ENCODE measurements around the gene COPS6.

The COPS6 gene

DNA sequence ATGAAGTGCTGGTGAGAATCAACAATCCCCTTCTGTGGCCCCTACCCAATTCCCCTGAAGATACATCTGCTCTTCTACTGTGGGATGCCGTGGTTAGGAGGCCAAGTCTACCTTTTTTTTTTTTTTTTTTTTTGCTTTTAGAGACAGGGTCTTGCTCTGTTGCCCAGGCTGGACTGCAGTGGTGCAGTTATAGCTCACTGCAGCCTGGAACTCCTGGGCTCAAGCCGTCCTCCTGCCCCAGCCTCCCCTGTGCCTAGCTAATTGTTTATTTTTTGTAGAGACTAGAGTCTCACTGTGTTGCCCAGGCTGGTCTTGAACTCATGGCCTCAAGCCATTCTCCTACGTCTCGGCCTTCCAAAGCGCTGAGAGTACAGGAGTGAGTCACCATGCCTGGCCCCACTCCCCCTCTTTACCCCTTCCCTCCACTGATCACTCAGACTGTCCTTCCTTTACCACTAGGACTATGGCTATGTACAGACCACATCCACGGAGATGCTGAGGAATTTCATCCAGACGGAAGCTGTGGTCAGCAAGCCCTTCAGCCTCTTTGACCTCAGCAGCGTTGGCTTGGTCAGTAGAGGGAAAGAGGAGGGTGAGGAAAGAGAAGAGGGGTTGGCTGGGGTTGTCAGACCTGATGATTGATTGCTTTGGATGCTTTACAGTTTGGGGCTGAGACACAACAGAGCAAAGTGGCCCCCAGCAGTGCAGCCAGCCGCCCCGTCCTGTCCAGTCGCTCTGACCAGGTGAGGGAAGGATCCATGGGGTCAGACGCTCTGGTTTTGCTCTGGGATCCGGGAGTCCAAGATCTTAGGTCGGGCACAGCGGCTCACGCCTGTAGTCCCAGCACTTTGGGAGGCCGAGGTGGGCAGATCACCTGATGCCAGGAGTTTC is 14.4 kb downstream of the COPS6 start:
- DNase-seq = no peak

DNA sequence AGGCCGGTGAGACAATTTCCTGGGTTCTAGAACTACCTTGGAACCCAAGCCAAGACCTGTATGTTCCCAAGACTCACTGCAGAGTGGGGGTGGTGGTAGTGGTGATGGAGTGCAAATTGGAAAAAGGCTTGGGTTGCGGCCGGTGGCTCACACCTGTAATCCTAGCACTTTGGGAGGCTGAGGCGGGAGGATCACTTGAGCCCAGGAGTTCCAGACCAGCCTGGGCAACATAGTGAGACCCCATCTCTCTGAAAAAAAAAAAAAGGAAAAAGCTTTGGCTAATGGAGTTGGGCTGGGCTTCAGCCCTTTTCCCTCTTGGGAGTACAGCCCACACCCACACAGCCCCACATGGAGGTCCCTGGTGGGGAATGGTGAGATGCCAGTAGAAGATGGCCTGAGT is 16.8 kb downstream of the COPS6 start:
- DNase-seq = no peak

DNA sequence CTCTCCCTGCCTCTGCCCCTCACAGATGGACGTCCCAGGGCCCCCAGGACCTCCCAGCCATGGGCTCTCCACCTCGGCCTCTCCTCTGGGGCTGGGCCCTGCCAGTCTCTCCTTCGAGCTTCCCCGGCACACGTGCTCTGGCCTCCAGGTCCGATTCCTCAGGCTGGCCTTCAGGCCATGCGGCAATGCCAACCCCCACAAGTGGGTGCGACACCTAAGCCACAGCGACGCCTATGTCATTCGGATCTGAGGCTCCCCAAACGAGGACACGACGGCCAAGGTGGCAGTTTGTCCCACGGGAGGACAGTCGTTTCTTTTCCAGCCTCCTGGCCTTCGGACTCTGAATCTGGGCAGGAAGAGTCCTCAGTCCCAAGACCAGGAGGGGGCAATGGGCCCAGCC is 17.9 kb downstream of the COPS6 start:
- no peak for DNase-seq

DNA sequence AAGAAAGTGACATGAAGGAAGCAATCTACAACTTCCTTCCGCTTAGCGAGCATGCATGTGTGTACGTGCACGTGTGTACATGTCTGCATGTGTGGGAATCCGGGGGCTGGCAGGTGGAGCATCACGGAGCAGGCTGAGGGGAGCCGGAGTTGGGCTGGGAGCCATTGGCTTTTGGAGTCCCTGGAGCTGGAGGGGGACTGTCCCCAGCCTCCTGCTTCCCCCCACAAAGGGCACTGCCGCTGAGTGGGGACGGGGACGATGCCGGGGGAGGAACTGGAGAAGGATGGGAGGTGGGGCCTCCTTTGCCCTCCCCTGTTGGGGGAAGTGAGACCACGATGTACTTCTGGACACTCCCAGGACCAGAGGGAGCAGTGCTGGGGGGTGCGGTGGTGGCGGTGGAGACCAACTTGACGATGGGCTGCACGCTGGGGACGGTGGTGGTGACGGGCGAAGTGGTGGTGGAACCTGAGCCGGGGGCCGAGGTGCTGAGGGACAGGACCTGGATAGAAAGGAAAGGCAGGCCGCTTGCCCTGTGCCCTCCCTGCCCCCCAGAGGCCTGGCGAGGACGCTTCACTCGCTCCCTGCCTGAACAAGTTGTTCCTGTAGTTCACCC is 18.5 kb downstream of the COPS6 start:
- DNase-seq = no peak

DNA sequence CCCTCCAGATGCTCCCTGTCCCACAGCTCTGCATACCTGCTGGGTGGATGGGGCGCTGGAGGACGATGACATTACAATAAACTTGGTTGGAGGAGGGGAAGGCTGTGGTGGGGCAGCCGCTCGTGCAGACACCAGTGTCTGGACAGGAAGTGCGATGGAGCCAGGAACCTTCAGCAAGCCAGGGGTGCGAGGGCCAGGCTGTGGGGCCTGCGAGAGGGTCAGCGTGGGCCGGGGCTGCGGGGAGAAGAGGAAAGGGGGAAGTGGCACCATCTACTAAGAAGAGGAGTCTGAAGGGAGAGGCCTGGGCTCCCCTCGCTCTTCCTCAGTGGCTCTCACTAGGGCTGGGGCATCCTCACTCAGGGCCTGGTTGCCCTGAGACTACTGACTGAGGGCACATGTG is 19.1 kb downstream of the COPS6 start:
- DNase-seq = no peak

DNA sequence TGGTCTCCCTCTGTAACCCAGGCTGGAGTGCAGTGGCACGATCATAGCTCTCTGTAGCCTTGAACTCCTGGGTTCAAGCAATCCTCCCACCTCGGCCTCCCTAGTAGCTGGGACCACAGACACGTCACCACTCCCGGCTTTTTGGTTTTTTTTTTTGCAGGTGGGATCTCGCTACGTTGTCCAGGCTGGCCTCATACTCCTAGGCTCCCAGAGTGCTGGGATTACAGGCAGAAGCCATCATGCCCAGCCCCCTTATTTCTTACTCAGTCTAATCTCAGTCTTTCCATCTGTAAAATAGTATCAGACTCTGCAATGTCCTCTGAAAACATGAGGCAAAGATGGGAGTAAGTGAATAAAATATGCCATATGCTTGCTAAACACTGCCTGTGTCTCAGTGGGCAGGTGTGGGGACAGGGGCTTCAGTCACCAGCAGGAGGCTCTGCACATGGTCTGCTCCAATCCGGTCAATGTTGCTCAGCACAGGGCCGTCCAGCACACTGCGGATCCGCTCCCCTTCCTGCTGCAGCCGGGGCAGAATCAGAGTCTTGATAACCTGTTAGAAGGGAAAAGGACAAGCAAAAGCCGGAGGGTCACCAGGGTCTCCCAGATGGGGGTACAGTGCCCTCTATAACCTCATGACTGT is 20.9 kb downstream of the COPS6 start:
- DNase-seq = no peak

DNA sequence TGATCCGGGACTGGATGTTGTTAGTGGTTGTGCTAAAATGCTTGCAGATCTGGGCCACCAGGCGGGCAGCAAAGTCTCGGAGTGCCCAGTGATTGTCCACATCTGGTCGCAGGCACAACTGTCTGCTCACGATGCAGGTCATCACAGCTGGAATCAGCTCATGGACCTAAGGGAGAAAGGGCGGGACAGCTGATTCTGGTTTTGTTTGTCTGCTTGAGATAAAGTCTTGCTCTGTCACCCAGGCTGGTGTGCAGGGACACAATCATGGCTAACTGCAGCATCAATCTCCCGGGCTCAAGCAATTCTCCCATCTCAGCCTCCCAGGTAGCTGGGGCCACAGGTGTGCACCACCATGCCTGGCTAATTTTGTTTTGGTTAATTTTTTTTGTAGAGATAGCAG is 22.4 kb downstream of the COPS6 start:
- DNase-seq = no peak

DNA sequence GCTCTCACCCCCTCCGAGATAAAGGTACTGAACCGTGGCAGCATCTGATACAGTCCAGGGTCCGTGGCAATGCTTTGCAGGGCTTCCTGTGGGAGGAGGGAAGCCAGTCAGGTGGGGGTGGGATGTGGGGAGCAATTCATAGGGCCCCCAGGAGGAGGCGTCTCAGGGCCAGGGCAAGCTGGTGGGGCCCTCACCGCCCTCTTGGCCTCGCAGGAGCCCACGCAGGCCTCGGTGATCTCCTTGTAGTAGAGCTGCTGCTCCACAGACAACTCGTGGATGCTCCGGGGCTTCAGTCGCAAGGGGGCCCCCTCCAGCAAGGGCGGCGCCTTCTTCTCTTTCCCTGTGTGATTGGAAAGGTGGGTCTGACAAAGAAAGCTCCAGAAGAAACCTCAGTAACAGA is 23.1 kb downstream of the COPS6 start:
- no peak for DNase-seq

DNA sequence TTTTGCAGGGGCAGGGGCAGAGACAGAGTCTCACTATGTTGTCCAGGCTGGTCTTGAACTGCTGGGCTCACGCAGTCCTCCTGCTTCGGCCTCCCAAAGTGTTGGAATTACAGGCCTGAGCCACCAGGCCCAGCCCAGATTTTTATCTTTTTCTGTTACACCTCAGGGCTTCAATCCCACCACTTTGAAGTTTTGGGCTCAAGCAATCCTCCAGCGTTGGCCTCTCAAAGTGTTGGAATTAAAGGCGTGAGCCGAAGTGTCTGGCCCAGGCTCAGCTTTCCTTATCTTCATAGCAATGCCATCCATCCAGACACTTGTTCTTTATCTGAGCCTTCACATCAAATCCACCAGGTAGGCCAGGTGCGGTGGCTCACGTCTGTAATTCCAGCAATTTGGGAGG is 26.3 kb downstream of the COPS6 start:
- DNase-seq = no peak

DNA sequence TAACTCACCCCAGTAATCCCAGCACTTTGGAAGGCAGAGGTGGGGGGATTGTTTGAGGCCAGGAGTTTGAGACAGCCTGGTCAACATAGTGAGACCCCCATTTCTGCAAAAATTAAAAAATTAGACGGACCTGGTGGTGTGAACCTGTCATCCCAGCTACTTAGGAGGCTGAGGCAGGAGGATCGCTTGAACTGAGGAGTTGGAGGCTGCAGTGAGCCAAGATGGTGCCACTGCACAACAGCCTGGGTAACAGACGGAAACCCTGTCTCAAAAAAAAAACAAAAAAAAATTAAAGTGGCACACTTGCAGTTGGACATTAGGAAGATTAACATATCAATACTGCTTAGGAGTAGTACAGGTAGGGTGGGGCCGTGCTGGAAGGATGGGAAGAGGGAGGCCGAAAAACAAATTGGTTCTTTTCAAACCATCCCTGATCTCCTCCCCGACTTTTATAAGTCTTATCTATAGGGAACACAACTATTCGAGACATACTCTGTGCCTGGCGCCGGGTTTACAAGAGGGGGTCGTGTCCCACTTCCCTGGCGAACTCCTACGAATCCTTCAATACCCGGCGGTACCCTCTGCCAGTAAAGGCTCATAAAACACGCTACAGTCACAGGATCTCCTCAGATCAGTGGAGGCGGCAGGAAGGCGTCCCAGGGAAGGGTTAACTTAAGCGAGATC is 29.8 kb downstream of the COPS6 start:
- DNase-seq = no peak

DNA sequence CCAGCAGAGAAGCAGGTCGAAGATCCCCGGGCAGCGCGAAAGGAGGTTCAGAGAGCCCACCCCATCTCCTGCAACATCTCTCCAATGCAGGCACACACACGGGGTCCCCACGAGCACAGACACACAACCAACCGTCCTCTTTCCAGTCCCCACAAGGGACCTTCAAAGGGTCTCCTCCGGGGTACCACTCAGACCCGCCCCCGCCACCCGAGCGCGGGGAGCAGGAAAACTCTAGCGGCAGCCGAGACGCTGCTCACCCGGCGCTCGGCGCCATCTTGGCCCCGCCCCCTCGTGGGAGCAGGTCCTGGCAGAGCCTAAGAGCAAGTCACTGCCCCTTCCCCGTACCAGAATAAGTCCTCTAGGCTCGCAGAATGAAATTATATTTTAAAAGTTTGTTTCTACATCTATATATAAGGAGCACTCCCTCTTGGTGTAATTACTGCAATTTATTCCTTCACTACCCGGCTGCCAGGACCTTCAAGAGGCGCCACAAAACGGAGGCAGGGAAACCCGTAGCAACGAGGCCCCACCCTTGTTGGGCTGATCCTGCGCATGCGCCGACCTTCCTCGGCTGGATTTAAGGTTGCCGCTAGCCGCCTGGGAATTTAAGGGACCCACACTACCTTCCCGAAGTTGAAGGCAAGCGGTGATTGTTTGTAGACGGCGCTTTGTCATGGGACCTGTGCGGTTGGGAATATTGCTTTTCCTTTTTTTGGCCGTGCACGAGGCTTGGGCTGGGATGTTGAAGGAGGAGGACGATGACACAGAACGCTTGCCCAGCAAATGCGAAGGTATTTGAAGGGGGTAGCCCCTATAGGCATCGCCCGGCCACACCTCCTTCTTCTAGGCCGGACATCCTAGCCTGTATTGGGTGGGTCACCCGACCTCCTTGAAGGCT is 30.6 kb downstream of the COPS6 start, which contains the start of the genes CNPY4 and TAF6:
Gene CNPY4, plus strand, starts transcription at position 563 of the 898 bp plus-strand sequence. Its CDS starts 111 bp downstream, at position 674.
Gene TAF6, minus strand, starts transcription at position 287 of the 898 bp plus-strand sequence. CDS start 5,149 bp downstream, outside the sequence.
- DNase-seq = peak; percentile 97

DNA sequence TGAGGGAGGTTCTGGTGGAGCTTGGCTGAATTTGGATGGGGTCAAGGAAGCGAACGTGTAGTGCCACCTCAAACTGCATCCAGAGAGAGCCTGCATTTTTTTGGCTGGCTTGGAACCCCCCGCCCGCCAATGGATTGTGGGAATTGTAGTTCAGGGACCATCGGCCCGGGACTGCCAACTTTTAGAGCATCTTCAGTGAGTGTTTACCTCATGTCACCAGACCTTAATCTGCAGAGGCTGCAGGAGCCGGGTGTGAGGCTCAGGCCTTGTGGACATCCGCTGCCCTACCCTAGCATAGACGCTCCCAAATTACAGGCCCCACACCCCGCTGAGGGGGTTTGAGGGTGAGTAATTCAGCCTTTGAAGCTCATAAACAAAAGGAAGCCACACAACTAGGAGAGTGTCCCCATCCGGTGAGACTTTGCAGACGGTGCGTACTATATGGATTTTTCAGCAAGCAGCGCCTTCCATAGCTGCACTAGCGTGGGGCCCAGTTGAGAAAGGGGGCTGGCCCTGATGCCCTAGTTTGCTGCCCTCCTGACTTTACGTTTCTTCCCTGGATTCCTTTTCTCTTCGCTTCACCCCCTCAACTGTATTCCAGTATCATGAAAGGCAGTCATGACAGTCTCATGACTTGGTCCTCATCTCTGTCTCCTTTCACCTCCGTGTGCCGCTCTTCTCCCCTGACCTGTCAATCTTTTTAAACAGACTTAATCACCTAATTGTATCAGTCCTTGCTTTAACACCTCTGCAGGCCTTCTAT is 31.4 kb downstream of the COPS6 start:
- DNase-seq = peak; percentile 40

DNA sequence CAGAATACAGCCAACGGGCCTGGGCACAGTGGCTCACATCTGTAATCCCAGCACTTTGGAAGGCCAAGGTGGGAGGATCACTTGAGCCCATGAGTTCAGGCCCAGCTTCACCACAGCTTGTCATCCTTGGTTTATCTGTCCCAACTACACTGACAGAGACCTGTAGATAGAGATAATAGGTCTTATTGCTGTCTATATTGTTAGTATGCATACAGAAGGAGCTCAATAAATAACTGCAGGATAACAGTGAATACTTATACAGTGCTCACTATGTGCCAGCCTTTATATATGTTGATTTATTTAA is 31.9 kb downstream of the COPS6 start:
- DNase-seq = no peak

DNA sequence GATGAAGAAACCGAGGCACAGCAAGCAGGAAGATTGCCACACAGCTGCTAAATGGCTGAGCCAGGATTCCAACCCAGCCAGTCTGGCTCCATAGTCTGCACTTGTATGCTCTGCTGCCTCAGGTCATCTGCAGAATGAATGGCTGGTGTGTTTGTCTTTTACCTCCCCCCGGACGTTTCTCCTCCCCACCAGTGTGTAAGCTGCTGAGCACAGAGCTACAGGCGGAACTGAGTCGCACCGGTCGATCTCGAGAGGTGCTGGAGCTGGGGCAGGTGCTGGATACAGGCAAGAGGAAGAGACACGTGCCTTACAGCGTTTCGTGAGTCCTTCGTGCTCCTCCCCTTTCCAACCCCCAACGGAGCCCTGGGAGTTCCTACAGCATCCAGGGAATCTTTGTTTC is 33.3 kb downstream of the COPS6 start:
- no peak for DNase-seq

DNA sequence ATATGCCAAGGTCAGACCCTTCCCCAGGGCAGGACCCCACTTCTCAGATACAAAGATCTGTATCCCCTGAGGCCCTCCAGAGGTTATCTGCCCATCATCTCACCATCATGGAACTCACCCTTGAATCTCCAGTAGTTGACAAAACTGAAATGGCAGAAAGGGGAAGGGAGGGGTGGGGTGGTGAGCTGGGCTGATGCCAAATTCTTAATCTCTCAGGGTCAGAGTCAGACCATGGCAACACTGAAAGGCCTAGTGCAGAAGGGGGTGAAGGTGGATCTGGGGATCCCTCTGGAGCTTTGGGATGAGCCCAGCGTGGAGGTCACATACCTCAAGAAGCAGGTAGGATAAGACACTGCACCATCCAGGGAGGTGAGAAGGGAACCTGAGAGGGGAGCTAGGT is 33.8 kb downstream of the COPS6 start:
- DNase-seq = no peak

DNA sequence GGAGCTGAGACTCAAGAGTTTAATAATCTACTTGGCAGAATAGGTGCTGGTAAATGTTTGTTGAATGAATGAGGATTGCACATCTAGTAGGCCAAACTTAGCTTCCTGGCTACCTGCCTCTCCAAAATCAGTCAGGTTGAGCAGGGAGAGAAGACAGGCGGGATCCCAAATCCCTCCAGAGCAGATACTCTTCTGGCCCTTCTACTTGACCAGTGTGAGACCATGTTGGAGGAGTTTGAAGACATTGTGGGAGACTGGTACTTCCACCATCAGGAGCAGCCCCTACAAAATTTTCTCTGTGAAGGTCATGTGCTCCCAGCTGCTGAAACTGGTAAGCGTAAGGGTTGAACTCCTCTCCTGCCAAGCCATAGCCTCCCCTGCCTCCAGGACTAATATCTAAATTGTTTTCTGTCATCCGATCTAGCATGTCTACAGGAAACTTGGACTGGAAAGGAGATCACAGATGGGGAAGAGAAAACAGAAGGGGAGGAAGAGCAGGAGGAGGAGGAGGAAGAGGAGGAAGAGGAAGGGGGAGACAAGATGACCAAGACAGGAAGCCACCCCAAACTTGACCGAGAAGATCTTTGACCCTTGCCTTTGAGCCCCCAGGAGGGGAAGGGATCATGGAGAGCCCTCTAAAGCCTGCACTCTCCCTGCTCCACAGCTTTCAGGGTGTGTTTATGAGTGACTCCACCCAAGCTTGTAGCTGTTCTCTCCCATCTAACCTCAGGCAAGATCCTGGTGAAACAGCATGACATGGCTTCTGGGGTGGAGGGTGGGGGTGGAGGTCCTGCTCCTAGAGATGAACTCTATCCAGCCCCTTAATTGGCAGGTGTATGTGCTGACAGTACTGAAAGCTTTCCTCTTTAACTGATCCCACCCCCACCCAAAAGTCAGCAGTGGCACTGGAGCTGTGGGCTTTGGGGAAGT is 35.8 kb downstream of the COPS6 start:
- DNase-seq = no peak

DNA sequence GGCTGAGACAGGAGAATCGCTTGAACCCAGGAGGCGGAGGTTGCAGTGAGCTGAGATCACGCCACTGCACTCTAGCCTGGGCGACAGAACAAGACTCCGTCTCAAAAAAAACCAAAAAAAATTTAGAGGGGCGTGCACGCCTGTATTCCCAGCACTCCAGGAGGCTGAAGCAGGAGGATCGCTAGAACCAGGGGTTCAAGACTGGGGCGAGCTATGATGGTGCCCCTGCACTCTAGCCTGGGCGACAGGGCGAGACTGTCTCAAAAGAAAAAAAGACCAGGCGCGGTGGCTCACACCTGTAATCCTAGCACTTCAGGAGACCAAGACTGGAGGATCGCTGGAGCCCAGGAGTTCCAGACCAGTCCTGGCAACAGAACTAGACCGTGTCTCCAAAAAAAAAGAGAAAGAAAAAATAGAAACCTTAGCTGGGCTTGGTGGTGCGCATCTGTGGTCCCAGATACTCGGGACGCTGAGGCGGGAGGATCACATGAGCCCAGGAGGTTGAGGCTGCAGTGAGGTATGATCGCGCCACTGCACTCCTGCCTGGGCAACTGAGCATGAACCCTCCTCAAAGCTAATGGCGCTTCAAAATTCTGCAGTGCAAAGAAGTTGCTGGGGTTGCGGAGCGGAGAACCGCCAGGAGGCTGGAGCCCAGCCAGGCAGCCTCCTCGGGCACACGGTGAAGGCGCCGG is 37.6 kb downstream of the COPS6 start:
- no peak for DNase-seq

DNA sequence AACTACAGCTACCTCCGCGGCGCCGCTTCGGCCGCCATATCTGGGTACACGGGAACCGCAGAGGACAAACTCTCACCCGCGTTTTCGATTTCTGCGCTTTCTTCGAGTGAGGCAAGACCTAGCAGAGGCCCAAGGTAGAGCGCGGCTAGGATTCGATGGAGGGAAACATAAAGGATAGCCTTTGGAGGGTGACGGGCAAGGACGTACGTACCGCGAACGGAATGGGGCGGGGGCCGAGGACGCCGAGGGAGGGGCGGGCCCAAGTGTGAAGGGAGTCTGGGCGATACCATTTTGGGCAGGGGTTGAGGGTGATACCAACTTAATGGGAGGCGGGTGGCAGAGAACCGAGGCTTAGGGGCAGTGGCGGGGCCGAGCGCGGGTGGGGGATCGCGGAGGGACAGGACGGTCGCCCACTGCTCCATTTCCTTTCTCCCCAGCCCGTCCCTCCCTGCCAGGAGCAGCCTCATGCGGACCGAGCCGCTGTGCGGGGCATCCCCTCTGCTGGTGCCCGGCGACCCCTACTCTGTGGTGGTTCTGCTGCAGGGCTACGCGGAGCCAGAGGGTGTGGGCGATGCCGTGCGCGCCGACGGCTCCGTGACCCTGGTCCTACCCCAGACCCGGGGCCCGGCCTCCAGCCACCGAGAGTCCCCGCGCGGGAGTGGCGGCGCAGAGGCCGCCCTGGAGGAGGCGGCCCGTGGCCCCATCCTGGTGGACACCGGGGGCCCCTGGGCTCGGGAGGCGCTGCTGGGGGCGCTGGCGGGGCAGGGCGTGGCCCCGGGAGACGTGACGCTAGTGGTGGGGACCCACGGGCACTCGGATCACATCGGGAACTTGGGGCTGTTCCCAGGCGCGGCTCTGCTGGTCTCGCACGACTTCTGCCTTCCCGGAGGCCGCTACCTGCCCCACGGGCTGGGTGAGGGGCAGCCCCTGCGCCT is 38.4 kb downstream of the COPS6 start, which contains the start of gene MBLAC1:
Gene MBLAC1, plus strand, starts transcription at position 37 of the 935 bp plus-strand sequence. Its CDS starts 429 bp downstream, at position 466.
- DNase-seq = peak; percentile 92

Measured in suppressor macrophage treated with lipopolysaccharide for 4 hours (primary cell).